ENCODE results near the gene CCDC197.

CCDC197 gene

DNA sequence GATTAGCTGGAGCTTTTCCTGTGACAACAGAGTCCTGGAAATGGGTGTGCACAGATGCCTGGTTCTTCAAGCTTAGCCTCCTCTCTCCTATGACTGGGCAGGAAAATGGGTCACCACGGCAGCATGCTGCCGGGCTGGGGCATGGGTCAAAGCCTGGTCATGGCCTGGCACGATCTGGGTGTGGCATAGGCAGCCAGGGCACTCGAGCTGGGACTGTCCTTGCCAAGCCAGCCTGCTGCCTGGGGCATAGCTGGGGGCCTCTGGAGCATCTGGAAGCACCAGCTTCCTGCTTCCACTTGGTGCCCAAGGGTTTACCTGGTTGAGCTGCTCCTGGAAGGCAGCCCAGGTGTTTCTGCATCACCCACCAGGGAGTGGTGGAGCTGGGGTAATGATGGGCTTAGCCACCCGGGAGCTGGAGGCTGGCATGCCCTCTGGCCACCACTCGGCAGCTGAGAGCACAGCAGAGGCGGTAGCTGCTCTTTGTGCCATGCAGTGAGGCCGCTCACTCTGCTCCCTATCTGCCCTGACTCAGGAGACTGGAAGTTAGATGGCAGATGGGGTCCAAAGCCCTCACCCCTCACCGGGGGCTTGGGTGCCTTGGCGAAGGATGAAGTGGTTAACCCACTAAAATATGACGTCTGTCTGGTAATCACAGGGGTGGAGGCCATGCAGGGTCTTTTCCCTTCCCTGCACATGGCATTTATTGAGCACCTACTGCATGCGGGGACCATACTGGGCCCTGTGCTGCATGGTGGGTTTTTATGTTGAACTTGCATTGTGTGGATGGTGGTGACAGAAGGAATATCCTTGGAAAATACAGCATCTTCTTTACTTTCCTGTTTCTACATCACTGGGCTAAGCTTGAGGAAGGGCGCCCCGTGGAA is 30.7 kb downstream of the CCDC197 start:
- DNase-seq: no peak

DNA sequence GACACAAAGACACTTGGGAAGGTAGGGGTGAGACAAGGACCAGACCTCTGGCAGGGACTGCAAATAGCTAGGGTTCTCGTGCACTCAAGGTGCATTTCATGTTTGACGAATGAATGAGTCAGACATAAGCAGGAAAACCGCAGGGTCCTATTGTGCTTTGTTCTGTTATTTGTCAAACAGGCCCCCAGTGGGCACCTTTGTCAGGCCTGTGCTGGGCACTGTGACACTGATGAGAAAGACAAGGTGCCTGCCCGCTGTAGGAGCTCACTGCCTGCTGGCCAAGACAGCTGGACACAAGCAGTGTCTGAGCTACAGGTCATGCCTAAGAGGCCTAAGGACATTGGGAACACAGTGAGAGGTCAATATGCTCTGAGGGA is 31.3 kb downstream of the CCDC197 start:
- DNase-seq: peak; percentile 50

DNA sequence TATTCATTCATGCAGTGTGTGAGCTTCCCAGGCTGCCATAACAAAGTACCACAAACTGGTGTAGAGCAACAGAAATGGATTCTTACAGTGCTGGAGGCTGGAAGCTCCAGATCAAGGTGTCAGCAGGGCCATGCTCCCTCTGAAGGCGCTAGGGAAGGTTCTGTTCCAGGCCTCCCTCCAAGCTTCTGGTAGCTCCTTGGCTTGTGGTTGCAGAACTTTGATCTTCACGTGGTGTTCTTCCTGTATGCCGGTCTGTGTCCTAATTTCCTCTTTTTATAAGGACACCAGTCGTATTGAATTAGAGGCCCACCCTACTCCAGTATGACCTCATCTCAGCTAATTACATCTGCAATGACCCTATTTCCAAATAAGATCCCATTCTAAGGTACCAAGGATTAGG is 32.2 kb downstream of the CCDC197 start:
- peak; percentile 38 for DNase-seq

DNA sequence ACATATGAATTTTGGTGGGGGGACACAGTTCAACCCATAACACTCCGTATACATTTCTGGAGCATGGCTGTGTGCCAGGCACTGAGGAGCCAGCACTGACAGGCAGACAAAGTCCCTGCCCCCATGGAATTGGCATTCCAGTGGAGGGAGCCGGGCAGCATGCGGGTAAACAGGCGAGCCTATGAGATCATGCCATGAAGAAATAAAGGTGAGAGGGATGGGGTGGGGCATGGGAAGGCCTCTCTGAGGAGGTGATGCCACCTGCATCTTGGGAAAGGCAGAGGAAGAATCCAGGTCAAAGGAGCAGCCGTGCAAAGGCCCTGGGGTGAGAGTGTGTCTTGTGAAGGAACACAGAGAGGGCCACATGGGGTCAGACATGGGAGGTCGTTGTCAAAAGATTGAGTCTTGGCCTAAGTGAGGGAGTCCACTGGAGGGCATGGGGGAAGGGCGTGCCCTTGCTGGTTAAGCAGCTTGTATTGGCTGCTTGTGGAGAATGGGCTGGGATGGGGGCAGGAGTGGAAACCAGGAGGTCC is 32.6 kb downstream of the CCDC197 start:
- DNase-seq: no peak

DNA sequence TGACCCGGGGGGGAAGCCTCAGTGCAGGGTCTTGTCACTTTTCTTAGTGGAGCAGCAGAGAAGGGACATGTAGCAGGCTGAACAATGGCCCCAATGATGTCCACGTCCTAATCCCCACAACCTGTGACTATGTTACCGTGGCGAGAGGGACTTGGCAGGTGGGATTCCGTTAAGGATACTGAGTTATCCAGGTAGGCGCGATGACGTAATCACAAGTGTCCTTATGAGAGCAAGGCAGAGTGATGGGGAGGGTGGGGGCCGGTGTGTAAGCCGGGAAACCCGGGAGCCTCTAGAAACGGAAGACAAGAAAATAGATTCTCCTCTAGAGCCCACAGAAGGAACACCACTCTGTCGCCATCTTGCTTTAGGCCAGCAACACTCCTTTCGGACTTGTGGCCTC is 33.5 kb downstream of the CCDC197 start:
- no peak for DNase-seq

DNA sequence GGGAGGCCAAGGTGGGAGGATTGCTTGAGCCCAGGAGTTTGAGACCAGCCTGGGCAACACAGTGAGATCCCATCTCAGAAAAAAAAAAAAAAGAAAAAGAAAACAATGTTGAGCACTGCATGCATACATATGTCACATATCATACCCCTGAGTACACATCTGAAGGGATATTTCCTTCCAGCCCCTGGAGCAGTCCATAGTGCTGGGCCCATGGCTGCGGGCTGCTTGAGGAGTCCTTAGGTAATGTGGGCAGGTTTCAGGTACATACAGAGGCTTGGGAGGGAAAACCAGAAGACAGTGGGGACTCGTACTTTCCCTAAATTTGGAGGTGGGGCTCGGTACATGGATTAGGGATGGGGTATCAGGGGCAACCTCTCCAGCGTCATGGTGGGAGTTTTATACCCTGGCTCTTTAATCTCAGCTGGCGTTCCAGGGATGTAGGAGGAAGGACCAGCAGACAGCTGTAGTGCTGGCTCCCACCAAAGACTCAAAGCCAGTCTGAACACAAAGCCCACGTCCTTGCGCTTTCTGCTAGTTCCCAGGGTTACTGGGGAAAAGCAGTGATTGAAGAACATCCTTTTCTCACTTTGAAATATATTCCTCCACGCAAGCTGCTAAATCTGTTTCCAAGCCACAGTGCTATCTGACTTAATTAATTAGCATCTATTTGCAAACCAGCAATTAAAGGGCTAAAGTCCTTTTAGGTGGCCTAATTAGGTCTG is 34.2 kb downstream of the CCDC197 start:
- no peak for DNase-seq

DNA sequence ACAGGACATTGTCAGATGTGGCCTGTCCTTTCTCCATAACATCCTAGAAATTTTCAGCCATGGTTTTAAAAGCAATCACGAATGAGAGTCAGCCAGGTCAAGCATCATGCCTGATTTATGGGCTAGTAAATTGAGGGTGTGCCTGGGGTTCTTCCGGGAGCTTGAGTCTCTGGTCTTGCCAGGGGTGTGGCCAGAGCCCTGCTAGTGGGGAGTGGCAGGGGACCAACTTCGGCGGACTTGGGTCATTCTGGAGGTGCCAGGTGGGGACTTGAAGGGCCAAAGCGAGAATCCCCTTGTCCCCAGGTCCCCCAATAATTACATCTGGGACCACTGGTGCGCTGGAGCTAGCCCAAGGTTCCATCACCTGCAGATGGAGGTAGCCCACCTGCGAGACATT is 34.8 kb downstream of the CCDC197 start:
- DNase-seq: no peak

DNA sequence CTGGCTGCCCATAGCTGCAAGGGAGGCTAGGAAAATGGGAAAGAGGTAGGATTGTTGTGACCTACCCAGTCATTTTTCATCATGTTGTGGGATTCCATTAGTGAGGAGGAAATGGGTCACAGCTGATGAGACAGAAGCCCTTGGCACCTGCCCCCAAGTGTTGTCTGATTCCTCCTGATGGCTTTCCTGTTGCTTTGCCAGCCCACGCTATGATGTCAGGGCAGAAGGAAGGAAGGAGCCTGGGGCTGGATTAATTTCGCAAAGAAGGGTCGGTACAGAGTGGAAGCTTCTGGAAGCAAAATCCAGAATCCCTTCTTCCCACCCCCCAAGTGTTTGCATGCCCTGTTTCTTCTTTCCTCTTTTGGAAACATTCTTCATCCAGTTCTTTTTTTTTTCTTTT is 37.8 kb downstream of the CCDC197 start:
- no peak for DNase-seq

DNA sequence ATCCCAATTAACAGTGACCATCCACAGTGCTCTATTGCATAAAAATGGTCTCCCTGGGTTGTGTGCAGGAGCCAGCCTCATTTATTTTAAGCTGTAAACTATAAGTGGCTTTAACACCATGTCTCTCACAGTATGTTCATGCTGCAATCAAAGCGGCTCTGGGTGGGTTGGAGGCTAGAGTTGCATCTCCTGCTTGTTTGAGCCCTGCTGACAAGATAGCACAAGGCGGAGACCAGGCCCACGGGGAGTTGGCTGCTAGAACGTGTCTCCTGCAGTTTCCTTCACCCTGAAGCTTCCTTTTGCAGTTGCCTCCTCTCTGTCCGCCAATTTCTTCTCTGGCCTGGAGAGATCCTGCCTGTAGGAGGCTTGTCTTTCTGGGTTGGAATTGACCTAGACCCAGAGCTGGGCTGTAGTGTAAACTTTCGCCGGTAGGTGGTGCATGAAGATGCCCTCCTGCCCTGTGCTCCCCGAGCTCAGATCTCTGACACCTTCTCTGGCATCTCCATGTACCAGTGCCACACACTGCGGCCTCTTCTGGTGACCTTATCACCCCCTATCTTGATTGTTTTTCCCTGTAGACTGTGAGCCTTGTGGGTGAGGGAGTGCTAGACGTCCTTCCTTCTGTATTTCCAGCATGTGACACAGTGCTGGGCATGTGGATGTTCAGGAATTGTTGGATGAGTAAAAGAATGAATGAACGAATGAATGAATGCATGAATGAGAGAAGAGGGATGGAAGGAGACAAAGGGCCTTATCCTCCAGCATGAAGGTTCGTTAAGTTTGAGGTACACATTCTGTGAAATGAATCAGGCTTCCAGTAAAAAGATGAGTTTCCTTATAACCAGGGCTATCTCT is 39.4 kb downstream of the CCDC197 start:
- DNase-seq: peak; percentile 43

DNA sequence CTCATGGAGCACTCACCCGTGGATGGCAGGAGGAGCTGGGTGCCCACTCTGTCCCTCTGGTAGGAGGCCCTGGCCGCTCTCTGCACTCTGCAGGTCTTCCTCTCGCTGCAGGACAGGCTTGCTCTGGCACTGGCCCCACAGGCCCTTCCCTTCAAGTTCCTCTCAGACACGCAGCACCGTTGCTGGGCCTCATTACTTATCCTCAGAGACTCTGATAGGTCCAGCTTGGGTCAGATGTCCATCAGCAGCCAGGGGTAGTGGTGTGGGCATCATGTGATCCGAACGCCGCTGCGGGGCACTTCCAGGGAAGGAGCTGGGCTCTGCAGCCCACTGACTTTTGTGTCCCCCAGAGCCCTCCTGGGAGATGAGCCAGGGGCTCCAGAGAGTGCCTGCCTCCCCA is 40.9 kb downstream of the CCDC197 start:
- no peak for DNase-seq

DNA sequence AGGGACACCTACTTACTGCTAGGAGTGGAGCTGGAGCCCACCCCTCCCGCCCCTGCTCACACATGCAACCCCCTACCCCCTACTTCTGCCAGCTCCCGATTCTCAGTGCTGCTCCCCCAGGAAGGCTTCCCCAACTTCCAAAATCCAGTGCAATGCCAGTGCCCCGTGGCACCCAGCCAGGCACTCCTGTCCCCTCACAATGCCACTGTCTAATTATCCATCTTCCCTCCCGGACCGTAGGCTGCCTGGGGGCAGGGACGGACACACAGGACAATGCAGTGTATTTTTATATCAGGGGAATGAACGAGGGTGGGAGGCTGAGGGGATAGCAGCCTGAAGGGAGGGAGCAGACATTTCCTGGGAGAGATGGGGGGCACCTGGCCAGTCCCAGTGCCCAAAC is 41.4 kb downstream of the CCDC197 start:
- no peak for DNase-seq

DNA sequence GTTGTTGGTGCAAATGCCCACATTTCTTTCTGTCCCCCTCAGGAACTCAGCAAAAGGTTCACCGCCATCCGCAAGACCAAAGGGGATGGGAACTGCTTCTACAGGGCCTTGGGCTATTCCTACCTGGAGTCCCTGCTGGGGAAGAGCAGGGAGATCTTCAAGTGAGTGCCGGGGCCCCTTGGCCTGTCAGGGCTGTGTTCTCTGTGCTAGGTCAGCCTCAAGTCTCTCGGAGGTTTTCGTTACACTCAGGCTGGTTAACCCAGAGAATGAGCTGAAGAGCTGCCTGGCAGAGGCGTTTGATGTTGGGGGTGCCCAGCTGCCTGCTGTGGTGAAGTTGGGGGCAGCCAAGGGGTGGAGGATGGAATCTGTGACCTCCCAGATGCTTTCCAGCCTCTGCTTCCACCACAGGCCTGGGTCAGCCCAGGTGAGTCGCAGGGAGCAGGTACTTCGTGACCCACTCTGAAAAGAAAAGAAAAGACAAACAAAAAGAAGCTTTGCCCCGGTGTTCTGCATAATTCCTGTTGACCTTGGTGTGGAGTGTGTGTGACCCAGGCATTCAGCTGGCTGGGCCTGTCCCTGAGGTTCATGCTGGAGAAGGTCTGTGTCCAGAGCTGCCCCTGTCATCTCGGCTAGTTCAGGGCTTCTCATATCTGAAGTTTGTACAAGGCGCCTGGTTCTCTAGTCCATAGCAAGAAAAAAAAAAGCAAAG is 42.0 kb downstream of the CCDC197 start:
- no peak for DNase-seq

DNA sequence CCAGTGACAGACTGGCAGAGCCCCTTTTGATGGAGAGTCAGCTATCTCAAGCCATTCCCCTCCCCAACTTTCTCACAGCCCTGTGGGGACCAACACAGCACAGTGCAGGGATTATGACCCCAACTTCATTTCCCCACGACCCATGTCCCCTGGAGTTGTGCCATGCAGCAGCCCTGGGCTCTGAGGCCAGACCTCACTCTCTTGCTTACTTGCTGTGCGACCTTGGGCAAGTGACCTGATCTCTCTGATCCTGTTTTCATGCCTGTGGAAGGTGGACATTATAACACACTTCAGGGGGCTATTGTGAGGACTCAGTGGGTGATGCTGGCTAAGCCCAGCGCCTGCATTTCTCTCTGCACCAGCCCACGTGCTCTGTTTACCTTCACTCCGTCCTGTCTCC is 43.1 kb downstream of the CCDC197 start:
- DNase-seq: no peak

DNA sequence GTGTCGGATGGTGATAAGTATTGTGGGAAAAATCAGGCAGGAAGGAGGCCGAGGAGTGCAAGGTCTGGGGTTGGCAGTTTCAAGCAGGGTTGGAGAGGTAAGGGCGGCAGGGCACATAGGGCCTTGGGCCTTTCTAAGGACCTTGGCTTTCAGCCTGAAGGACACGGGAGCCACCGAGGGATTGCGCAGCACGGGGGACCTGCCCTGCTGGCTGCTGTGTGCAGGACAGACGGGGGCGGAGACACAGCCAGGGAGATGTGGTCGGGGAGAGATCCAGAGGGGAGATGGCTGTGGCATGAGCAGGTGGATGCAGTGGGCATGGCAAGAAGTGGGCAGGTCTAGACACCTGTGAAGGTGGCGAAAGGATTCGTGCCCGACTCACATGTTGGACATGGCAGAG is 43.7 kb downstream of the CCDC197 start:
- DNase-seq: no peak

DNA sequence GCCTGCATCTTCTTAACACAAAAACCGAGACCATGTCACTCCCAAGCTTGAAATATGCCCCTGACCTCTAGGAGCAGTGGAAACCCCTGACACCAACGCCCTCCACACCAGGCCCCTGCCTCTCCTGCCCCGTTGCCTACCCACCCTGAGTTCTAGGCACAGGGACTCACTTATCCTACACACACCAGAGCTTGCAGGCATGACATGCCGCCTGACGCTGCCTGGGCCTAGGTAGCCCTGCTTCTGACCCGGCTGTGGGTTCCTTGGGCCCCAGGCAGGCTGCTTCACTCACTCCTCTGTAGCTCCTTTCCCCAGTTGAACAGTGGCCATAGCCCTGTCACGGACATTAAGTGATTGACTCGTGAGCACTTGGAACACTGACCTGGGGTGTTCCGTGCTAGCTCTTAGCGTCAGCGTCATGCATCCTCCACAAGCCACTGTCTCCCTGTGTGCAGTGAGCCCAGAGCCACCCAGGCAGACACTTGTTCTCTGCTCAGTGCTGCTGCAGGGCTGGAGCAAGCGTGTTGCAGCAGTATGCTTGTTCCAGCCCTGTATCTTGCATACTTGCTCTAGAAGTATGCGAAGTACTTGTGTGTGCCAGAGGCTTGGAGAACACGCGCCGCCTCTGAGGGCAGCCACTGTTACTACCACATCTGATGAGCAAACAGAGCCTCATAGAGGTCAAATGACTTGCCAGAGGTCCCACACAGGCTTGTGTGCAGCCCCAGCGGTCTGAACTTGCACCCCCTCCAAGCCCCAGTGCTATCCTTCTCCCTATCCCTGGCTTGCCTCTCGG is 44.6 kb downstream of the CCDC197 start:
- no peak for DNase-seq

DNA sequence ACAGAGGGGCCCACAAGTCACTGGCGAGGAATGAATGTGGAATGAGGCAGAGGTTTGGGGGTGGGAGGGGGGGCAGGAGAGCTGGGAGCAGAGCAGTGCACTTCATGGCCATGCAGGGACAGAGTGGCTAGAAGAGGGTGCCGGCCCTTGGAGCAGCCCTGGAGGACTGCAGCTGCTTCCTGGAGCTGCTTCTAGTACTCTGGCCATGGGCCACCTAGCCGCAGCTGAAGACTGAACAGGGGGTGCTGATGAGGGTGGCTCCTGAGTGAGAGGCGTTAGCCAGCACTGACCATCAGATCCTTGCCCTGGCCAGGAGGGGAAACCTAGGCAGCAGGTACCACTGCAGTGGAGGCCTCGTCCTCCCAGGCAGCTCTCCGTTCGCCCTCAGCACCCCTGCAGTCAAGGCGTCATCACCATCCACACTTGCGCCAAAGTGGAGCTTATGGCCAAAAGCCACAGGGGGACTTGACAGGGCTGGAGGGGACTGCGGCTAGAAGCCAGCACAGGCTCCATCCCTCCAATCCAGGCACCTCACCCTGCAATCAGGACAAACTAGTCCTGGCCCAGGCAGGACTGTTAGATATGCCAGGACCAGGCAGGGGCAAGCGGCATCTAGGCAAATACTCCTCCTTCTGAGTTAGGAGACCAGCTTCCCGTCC is 45.5 kb downstream of the CCDC197 start:
- no peak for DNase-seq

DNA sequence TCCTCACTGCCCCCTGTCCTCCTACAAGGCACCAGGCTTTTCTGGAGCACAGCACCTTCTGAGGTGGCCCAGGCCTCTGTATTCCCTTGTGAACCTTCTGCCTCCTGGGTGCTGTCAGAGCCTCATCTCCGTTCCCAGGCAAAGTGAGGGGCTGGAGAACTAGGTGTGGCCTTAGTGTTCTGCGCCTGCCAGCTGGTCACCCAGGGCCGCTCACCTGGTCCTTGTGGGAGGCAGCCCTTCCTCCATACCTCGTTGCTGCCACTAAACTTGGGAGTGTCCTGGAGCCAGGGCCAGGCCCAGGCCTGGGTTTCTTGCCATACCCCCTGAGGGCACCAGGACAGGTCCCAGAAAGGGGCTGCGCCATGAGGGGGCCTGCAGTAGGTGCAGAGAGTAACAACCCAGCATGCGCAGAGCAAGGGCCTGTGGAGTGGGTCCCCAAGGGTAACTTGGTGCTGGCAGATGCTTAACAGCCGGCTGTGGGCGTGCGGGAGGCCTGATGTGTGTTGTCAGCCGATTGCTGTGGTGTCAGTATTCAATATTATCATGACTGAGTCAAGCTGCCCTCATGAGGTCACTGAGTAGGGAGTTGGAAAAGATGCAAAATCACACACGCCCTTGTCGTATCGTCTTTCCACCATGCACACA is 46.1 kb downstream of the CCDC197 start:
- DNase-seq: no peak

DNA sequence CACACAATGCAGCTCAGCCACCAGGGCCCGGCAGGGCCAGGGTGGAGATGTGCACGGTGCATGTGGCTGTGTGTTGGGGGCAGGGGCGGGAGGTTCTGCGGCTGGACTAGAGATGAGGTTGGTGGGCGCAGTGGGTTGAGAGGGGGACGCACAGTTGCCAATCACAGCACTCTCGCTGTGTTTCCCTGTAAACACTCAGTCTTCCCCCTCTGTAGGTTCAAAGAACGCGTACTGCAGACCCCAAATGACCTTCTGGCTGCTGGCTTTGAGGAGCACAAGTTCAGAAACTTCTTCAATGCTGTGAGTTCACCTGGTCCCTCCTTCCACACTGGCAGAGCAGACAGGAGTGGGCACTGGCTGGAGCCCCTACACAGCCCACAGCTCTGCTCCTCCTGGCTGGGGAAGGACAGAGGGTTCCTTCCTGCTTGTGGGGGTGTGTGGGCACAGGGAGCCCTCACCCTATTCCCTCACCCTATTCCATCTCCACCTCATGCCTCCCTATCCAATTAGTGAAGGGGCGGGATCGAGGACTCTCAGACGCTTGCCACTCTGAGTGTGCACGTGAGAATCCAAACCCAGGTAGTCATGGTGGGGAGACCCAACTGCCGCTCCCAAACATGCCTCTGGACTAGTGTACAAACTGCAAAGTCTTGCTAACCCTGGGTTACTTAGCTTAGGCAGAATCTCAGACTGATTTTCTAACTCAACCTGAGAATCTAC is 46.8 kb downstream of the CCDC197 start:
- DNase-seq: no peak

DNA sequence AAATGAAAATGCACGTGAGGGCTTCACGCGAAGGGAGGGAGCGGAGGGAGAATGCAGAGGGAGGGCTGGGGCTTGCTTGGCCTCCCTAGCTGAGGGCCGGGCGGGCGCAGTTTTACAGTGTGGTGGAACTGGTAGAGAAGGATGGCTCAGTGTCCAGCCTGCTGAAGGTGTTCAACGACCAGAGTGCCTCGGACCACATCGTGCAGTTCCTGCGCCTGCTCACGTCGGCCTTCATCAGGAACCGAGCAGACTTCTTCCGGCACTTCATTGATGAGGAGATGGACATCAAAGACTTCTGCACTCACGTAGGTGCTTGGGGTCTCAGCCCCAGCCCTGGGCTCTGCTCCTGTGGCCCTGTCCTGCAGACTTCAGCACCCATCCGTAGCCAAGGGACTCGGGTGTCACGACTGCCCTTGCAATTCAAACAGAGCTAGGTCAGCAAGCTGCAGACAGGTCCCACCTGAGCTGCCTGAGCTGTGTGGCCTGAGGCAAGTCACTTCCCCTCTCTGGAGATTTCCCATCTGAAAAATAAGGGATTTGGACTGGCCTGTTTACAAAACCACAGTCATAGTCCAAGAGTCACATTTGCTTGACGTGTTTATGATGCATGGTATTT is 47.5 kb downstream of the CCDC197 start:
- no peak for DNase-seq

Measured in GDM1 (cell line).